ENCODE data around the gene RPL36A. TPM values are rescaled to one million over a fixed set of nuclear protein-coding genes. Genes with fewer than 3 reads are reported as not detected.

Gene RPL36A
- total and polyA plus RNA-seq, 10 of the 15 experiments (the other 5 are each of a cell fraction or from before 2014, with no cell fraction given): 425 to 4,528 (median 3,270) TPM

DNA sequence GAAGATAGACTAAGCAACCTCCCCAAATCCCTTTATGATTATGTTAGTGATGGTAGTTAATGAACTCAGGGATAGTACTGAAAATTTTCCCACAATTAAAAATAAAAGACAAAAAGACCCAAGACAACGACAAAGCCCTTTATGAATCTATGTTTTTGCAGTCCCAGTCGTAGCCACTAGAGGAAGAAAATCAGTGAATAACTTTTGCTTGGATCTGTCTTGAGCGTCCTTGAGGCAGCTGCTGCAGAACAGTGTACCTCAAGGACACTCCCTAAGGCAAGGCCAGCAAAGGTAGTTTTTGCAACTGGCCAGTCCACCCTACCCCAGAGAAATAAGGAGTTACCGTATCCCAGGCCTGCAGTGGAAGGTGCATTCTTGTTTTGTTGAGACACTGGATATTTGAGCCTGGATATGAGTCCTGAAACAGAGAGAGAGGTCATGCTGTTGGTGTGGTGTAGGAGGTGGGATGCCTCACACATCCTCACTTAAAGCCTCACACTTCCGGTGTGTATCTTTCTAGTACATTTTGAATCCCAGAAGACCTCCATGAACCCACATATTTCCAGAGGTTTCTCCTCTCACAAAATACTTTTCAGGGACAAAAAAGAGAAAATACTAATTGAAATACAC is 33.5 kb upstream of the RPL36A start:
- no peaks in the 10 kb centered on the region for H4K20me1 ChIP-seq (ENCODE audit: control insufficient read depth, insufficient read depth)
- no TSS peak for BruUV-seq (replicated peaks)
- no peaks in the 10 kb centered on the region for H3K9me3 ChIP-seq (replicated peaks; ENCODE audit: control insufficient read depth, insufficient read depth, low read length)
- DNase-seq (ENCODE audit: low read depth, low spot score) (no peak), FAIRE-seq (no peak), ATAC-seq (peak; percentile 71)
- POLR2A ChIA-PET: no interaction called here
- H3K9ac ChIP-seq (ENCODE audit: control insufficient read depth, insufficient read depth, low read length): no peak overlapping the region
- no peak overlapping the region for H3K27ac ChIP-seq (ENCODE audit: control insufficient read depth, insufficient read depth)
- no peak overlapping the region for H2AFZ ChIP-seq (ENCODE audit: control insufficient read depth, low read depth, low read length)
- no peaks in the 10 kb centered on the region for H3K27me3 ChIP-seq (replicated peaks in 1 of 2; ENCODE audit: control insufficient read depth in 2 of 2, insufficient read depth in 2 of 2, low read length in 1 of 2)
- no peak overlapping the region for H3K4me3 ChIP-seq
- SMC1A ChIA-PET (ENCODE audit: uncharacterized antibody, unreplicated experiment): interaction anchor here (1.2 to 1.9 kb wide), 2 partner anchors 8 to 36 kb away, joined by 4 to 8 read pairs; partner anchors contain the start of gene TIMM8A
- in situ Hi-C loops (cut with MboI): no loop called here
- intact Hi-C loops (cut with micrococcal nuclease; ENCODE audit: unreplicated experiment): no loop called here
- TF ChIP-seq, protein P1, sequence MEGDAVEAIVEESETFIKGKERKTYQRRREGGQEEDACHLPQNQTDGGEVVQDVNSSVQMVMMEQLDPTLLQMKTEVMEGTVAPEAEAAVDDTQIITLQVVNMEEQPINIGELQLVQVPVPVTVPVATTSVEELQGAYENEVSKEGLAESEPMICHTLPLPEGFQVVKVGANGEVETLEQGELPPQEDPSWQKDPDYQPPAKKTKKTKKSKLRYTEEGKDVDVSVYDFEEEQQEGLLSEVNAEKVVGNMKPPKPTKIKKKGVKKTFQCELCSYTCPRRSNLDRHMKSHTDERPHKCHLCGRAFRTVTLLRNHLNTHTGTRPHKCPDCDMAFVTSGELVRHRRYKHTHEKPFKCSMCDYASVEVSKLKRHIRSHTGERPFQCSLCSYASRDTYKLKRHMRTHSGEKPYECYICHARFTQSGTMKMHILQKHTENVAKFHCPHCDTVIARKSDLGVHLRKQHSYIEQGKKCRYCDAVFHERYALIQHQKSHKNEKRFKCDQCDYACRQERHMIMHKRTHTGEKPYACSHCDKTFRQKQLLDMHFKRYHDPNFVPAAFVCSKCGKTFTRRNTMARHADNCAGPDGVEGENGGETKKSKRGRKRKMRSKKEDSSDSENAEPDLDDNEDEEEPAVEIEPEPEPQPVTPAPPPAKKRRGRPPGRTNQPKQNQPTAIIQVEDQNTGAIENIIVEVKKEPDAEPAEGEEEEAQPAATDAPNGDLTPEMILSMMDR (IDR thresholded peaks at IDR 0.05 in 2 of 3, conservative IDR thresholded peaks at IDR 0.05 in 1 of 3; ENCODE audit: control insufficient read depth in 2 of 3, extremely low read depth in 1 of 3, insufficient read depth in 1 of 3, low read depth in 3 of 3, low read length in 3 of 3): peak; percentile 18 to 41 (median 38); a peak in 4 of 6 replicates
- no peak for TF ChIP-seq SP1 (IDR thresholded peaks at IDR 0.05; ENCODE audit: low read depth, low read length)
- peaks cover 8 to 21% of the 10 kb centered on the region in 2 experiments for H3K36me3 ChIP-seq (ENCODE audit: control insufficient read depth in 2 of 2, insufficient read depth in 2 of 2, low read length in 1 of 2)
- CTCF ChIA-PET: interaction anchor here (1.7 kb wide), 1 partner anchor 34 kb away, joined by 5 read pairs; the partner anchor contains the start of gene RPL36A
- 50% methylated on average over 5 of the region's 5 CpGs for WGBS (ENCODE audit: insufficient coverage, insufficient replicate concordance, low lambda C conversion rate, missing lambda C conversion rate)
- no peaks in the 10 kb centered on the region for H3K79me2 ChIP-seq (ENCODE audit: control insufficient read depth, insufficient read depth, low read length)
- no peak overlapping the region for H3K4me2 ChIP-seq (ENCODE audit: control insufficient read depth, insufficient read depth)
- RAD21 ChIA-PET (ENCODE audit: unreplicated experiment): interaction anchor here (0.6 kb wide), 1 partner anchor 37 kb away, joined by 4 read pairs; no protein-coding TSS in a partner anchor
- no peaks in the 10 kb centered on the region for H3K4me1 ChIP-seq (ENCODE audit: control insufficient read depth, insufficient read depth, low read length)

DNA sequence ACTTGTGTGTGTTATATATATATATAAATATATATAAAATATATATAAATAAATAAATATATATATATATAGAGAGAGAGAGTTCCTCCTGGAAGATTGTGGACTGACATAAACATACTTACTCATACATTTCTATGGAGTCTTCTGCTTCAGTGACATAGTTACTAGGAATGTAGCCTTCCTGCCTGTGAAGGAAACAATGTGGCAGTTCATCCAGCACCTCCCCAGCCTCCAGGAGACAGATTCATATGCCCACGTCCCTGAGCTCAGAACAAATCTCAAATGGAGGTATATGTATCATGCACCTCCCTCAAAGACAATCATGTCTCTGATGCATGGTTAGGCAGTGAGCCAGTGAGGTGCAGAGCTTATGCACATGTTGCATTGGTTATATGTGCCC is 30.8 kb upstream of the RPL36A start:
- no peak for FAIRE-seq
- TF ChIP-seq BACH1 (IDR thresholded peaks at IDR 0.05; ENCODE audit: borderline replicate concordance) (no peak), LARP7 (IDR thresholded peaks at IDR 0.05) (no peak), IKZF2 (IDR thresholded peaks at IDR 0.05) (no peak), DPF2 (IDR thresholded peaks at IDR 0.05) (no peak), ZNF217 (IDR thresholded peaks at IDR 0.05) (no peak), SIX5 (IDR thresholded peaks at IDR 0.05; ENCODE audit: low read depth, low read length, severe bottlenecking) (no peak)
- TF ChIP-seq, protein P2, sequence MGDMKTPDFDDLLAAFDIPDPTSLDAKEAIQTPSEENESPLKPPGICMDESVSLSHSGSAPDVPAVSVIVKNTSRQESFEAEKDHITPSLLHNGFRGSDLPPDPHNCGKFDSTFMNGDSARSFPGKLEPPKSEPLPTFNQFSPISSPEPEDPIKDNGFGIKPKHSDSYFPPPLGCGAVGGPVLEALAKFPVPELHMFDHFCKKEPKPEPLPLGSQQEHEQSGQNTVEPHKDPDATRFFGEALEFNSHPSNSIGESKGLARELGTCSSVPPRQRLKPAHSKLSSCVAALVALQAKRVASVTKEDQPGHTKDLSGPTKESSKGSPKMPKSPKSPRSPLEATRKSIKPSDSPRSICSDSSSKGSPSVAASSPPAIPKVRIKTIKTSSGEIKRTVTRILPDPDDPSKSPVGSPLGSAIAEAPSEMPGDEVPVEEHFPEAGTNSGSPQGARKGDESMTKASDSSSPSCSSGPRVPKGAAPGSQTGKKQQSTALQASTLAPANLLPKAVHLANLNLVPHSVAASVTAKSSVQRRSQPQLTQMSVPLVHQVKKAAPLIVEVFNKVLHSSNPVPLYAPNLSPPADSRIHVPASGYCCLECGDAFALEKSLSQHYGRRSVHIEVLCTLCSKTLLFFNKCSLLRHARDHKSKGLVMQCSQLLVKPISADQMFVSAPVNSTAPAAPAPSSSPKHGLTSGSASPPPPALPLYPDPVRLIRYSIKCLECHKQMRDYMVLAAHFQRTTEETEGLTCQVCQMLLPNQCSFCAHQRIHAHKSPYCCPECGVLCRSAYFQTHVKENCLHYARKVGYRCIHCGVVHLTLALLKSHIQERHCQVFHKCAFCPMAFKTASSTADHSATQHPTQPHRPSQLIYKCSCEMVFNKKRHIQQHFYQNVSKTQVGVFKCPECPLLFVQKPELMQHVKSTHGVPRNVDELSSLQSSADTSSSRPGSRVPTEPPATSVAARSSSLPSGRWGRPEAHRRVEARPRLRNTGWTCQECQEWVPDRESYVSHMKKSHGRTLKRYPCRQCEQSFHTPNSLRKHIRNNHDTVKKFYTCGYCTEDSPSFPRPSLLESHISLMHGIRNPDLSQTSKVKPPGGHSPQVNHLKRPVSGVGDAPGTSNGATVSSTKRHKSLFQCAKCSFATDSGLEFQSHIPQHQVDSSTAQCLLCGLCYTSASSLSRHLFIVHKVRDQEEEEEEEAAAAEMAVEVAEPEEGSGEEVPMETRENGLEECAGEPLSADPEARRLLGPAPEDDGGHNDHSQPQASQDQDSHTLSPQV (IDR thresholded peaks at IDR 0.05): no peak
- TF ChIP-seq, protein P3, sequence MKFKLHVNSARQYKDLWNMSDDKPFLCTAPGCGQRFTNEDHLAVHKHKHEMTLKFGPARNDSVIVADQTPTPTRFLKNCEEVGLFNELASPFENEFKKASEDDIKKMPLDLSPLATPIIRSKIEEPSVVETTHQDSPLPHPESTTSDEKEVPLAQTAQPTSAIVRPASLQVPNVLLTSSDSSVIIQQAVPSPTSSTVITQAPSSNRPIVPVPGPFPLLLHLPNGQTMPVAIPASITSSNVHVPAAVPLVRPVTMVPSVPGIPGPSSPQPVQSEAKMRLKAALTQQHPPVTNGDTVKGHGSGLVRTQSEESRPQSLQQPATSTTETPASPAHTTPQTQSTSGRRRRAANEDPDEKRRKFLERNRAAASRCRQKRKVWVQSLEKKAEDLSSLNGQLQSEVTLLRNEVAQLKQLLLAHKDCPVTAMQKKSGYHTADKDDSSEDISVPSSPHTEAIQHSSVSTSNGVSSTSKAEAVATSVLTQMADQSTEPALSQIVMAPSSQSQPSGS (IDR thresholded peaks at IDR 0.05; ENCODE audit: low read length): no peak

More for the DNA sequence above, 30.8 kb upstream of the RPL36A start:
- WGBS (ENCODE audit: insufficient coverage, insufficient replicate concordance, low lambda C conversion rate, missing lambda C conversion rate): 0% methylated on average over 1 of the region's 1 CpG
- Histone ChIP-seq H3K27me3 (replicated peaks in 1 of 2; ENCODE audit: control insufficient read depth in 2 of 2, insufficient read depth in 2 of 2, low read length in 1 of 2) (no peaks in the 10 kb centered on the region), H3K4me3 (no peak overlapping the region), H3K36me3 (ENCODE audit: control insufficient read depth in 2 of 2, insufficient read depth in 2 of 2, low read length in 1 of 2) (peaks cover 8 to 15% of the 10 kb centered on the region in 2 experiments), H4K20me1 (ENCODE audit: control insufficient read depth, insufficient read depth) (no peaks in the 10 kb centered on the region), H3K27ac (ENCODE audit: control insufficient read depth, insufficient read depth) (no peak overlapping the region), H3K4me2 (ENCODE audit: control insufficient read depth, insufficient read depth) (no peak overlapping the region), H3K9me3 (replicated peaks; ENCODE audit: control insufficient read depth, insufficient read depth, low read length) (no peaks in the 10 kb centered on the region), H3K4me1 (ENCODE audit: control insufficient read depth, insufficient read depth, low read length) (no peaks in the 10 kb centered on the region), H2AFZ (ENCODE audit: control insufficient read depth, low read depth, low read length) (no peak overlapping the region), H3K79me2 (ENCODE audit: control insufficient read depth, insufficient read depth, low read length) (no peaks in the 10 kb centered on the region), H3K9ac (ENCODE audit: control insufficient read depth, insufficient read depth, low read length) (no peak overlapping the region)
- POLR2A ChIA-PET: interaction anchor here (0.6 kb wide), 1 partner anchor 11 kb away, joined by 3 read pairs; the partner anchor contains the start of gene TIMM8A
- no peak for DNase-seq (ENCODE audit: low read depth, low spot score)
- in situ Hi-C loops (cut with MboI) (no loop called here), intact Hi-C loops (cut with micrococcal nuclease; ENCODE audit: unreplicated experiment) (no loop called here)
- RAD21 ChIA-PET (ENCODE audit: unreplicated experiment): no interaction called here
- no peak for ATAC-seq
- no TSS peak for BruUV-seq (replicated peaks)
- SMC1A ChIA-PET (ENCODE audit: uncharacterized antibody, unreplicated experiment): no interaction called here
- CTCF ChIA-PET: no interaction called here

All from GM12878 (cell line).